Ishikawa (cell line): ENCODE data around the gene ENDOG.

ENCODE experiments used
- CEBPB ChIP-seq: IDR thresholded peaks from 2 replicates; pipeline ENCODE4 v1.6.1; 2012
- CREB1 ChIP-seq: IDR thresholded peaks from 2 replicates; pipeline ENCODE4 v1.6.1; 2012; ENCODE audit warnings: low read depth
- EGR1 ChIP-seq: IDR thresholded peaks from 2 replicates; pipeline ENCODE4 v1.6.1; 2012
- EP300 ChIP-seq: IDR thresholded peaks from 2 replicates; pipeline ENCODE4 v1.6.1; 2012; ENCODE audit warnings: borderline replicate concordance
- FOXM1 ChIP-seq: IDR thresholded peaks from 2 replicates; pipeline ENCODE4 v1.6.1; 2012; ENCODE audit warnings: low read depth, borderline replicate concordance
- NFIC ChIP-seq: IDR thresholded peaks from 2 replicates; pipeline ENCODE4 v1.6.1; 2012
- RAD21 ChIP-seq: IDR thresholded peaks from 2 replicates; pipeline ENCODE4 v1.6.1; 2012; ENCODE audit warnings: low read depth
- TAF1 ChIP-seq: IDR thresholded peaks from 2 replicates; pipeline ENCODE4 v1.6.1; 2012; ENCODE audit warnings: low read depth, mild to moderate bottlenecking
- TCF12 ChIP-seq: IDR thresholded peaks from 2 replicates; pipeline ENCODE4 v1.6.1; 2012; ENCODE audit warnings: low read depth
- TEAD4 ChIP-seq: IDR thresholded peaks from 2 replicates; pipeline ENCODE4 v1.6.1; 2012
- YY1 ChIP-seq: IDR thresholded peaks from 2 replicates; pipeline ENCODE4 v1.6.1; 2012; ENCODE audit warnings: low read depth
- ZBTB7A ChIP-seq: IDR thresholded peaks from 2 replicates; pipeline ENCODE4 v1.6.1; 2012; ENCODE audit warnings: low read depth
- TF ChIP-seq, protein P1 (sequence below): IDR thresholded peaks from 2 replicates; pipeline ENCODE4 v1.6.1; 2012
- TF ChIP-seq, protein P2 (sequence below): IDR thresholded peaks from 2 replicates; pipeline ENCODE4 v1.6.1; 2012; ENCODE audit warnings: low read depth, mild to moderate bottlenecking
- TF ChIP-seq, protein P3 (sequence below): IDR thresholded peaks from 2 replicates; pipeline ENCODE4 v1.6.1; 2012

Gene ENDOG

DNA sequence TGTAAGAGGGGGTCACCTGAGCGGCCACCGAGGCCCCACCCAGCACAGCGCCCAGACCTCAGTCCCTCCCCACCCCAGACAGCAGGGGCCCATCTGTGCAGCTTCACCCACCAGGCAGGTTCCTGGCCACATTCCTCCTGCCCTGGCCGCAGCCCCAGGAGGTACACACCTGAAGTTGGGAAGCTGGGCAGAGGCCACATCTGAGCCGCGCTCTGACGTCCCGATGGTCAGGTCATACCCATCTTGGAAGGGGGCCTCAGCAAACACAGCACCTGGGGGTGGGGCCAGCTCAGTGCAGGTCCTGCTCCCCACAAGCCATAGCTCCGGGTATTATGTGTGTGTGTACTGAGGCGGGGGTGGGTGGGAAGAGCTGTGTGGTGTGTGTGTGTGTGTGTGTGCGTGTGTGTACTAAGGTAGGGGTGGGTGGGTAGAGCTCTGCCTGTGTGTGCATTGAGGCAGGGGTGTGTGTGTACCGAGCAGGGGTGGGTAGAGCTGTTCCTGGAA, 5.7 kb downstream of the ENDOG start:
- no peak for TF ChIP-seq YY1
- TF ChIP-seq CEBPB = no peak
- no peak for TF ChIP-seq RAD21
- no peak for TF ChIP-seq EGR1
- no peak for TF ChIP-seq TEAD4
- TF ChIP-seq CREB1 = no peak
- no peak for TF ChIP-seq EP300
- TF ChIP-seq TAF1 = no peak
- TF ChIP-seq ZBTB7A = no peak
- TF ChIP-seq, protein P1, sequence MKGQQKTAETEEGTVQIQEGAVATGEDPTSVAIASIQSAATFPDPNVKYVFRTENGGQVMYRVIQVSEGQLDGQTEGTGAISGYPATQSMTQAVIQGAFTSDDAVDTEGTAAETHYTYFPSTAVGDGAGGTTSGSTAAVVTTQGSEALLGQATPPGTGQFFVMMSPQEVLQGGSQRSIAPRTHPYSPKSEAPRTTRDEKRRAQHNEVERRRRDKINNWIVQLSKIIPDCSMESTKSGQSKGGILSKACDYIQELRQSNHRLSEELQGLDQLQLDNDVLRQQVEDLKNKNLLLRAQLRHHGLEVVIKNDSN = no peak
- no peak for TF ChIP-seq NFIC
- TF ChIP-seq, protein P2, sequence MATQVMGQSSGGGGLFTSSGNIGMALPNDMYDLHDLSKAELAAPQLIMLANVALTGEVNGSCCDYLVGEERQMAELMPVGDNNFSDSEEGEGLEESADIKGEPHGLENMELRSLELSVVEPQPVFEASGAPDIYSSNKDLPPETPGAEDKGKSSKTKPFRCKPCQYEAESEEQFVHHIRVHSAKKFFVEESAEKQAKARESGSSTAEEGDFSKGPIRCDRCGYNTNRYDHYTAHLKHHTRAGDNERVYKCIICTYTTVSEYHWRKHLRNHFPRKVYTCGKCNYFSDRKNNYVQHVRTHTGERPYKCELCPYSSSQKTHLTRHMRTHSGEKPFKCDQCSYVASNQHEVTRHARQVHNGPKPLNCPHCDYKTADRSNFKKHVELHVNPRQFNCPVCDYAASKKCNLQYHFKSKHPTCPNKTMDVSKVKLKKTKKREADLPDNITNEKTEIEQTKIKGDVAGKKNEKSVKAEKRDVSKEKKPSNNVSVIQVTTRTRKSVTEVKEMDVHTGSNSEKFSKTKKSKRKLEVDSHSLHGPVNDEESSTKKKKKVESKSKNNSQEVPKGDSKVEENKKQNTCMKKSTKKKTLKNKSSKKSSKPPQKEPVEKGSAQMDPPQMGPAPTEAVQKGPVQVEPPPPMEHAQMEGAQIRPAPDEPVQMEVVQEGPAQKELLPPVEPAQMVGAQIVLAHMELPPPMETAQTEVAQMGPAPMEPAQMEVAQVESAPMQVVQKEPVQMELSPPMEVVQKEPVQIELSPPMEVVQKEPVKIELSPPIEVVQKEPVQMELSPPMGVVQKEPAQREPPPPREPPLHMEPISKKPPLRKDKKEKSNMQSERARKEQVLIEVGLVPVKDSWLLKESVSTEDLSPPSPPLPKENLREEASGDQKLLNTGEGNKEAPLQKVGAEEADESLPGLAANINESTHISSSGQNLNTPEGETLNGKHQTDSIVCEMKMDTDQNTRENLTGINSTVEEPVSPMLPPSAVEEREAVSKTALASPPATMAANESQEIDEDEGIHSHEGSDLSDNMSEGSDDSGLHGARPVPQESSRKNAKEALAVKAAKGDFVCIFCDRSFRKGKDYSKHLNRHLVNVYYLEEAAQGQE = no peak
- TF ChIP-seq TCF12 = no peak
- no peak for TF ChIP-seq FOXM1
- TF ChIP-seq, protein P3, sequence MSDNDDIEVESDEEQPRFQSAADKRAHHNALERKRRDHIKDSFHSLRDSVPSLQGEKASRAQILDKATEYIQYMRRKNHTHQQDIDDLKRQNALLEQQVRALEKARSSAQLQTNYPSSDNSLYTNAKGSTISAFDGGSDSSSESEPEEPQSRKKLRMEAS = no peak

DNA sequence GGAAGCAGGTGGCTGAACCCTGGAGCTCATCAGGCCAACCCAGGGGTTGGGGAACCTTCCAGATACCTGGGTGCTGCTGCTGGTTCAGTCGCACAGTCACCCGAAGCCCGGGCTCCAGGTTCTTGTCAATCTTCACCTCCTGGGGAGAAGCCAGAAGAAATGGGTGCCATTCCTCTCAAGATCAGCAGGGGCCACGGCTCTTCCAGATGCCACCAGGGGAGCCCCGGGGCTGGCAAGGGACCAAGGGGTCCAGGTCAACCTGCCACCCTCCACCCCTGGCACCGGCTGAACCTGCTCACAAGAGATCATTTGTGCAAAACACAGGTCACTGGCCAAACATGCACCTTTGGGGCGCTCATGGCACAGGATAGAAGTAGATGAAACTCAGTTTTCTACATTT, 6.6 kb downstream of the ENDOG start:
- TF ChIP-seq TAF1 (no peak), RAD21 (no peak), CEBPB (no peak), FOXM1 (no peak), NFIC (no peak), ZBTB7A (no peak), TEAD4 (no peak), TCF12 (no peak), EGR1 (no peak), EP300 (no peak), YY1 (no peak), CREB1 (no peak)
- TF ChIP-seq, protein P2 = no peak
- TF ChIP-seq, protein P3 = no peak
- TF ChIP-seq, protein P1 = no peak

DNA sequence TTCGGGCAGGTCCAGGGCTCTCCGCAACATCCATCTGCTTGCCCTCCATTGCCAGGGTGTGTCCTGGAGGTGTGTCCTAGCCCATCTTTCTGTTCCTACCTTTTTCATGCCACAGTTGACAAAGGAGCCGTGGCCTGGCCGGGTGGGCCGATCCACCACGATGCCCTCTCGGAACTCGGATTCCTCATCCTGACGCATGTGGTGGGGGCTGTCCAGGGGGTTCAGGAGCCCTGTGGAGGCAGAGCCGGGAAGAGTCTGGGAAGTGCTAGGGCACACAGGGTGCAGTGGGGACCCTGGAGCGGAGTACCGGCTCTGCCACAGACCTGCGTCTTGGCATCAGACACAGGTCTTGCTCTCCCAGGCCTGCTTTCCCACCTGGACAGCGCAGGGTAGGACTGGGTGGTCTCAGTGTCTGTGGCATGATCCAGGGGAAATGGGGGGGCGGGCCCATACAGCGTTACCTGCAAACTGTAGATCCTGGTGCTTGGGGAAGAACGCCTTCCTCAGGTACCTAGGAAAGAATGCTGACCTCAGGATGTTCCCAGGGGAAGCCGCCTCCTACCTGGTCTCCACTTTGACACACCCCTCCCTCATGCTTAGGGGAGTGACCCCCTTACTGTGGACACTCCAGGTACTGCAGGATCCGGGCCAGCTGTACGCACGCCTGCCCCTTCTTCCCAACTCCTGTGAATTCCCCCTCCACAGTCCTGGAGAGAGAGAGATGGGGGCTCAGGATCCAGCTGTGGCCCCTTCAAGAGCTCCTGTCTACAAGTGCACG, 7.8 kb downstream of the ENDOG start:
- TF ChIP-seq CEBPB (no peak), TAF1 (no peak), TCF12 (no peak), YY1 (no peak), EGR1 (no peak), NFIC (no peak), TEAD4 (no peak), RAD21 (no peak), FOXM1 (no peak), ZBTB7A (no peak), CREB1 (no peak), EP300 (no peak)
- TF ChIP-seq, protein P2 = no peak
- TF ChIP-seq, protein P3 = no peak
- TF ChIP-seq, protein P1 = no peak
